ENCODE results near the gene CPB1. TPM values are rescaled to one million over a fixed set of nuclear protein-coding genes. Genes with fewer than 3 reads are reported as not detected.

CPB1 gene
- total RNA-seq, 6 donors from 2014 or later: 5.6 to 11.3 TPM; not detected in 4

GRCh38 chr3:148863297-148863696 lies 35.7 kb downstream of the CPB1 start:
- no peaks in the 10 kb centered on the region for H3K4me1 ChIP-seq
- ATAC-seq (ENCODE audit: low FRiP score in 2 of 2): no peak

GRCh38 chr3:148863814-148864213 lies 36.2 kb downstream of the CPB1 start:
- DNase-seq (no peak), ATAC-seq (ENCODE audit: low FRiP score in 2 of 2) (no peak)
- Histone ChIP-seq H3K27ac (no peak overlapping the region), H3K9me3 (no peaks in the 10 kb centered on the region), H3K36me3 (no peaks in the 10 kb centered on the region), H3K4me3 (no peak overlapping the region), H3K4me1 (no peaks in the 10 kb centered on the region), H3K27me3 (no peaks in the 10 kb centered on the region)
- 54 to 64% methylated on average over 5 of the region's 5 CpGs for WGBS, 2 donors
- TF ChIP-seq POLR2A (IDR thresholded peaks at IDR 0.05) (no peak), POLR2AphosphoS5 (IDR thresholded peaks at IDR 0.05) (no peak), EP300 (IDR thresholded peaks at IDR 0.05) (no peak), CTCF (IDR thresholded peaks at IDR 0.05) (no peak)

More at GRCh38 chr3:148863297-148863696, 35.7 kb downstream of the CPB1 start:
- Histone ChIP-seq H3K36me3 (no peaks in the 10 kb centered on the region), H3K27ac (no peak overlapping the region), H3K27me3 (no peaks in the 10 kb centered on the region), H3K9me3 (no peaks in the 10 kb centered on the region), H3K4me3 (no peak overlapping the region)
- DNase-seq: no peak
- whole genome bisulfite sequencing, 2 donors: 38 to 43% methylated on average over 4 of the region's 4 CpGs
- TF ChIP-seq POLR2AphosphoS5 (IDR thresholded peaks at IDR 0.05): no peak
- no peak for TF ChIP-seq CTCF (IDR thresholded peaks at IDR 0.05)
- TF ChIP-seq POLR2A (IDR thresholded peaks at IDR 0.05): no peak
- no peak for TF ChIP-seq EP300 (IDR thresholded peaks at IDR 0.05)

GRCh38 chr3:148865049-148865448 lies 37.4 kb downstream of the CPB1 start, which contains the start of gene CPA3:
Gene CPA3, plus strand, starts transcription at chr3:148865296. Its CDS starts 12 bp downstream, at chr3:148865308.
- no peak within 1 kb of the TSS for H3K27ac ChIP-seq
- H3K4me3 ChIP-seq: no peak within 1 kb of the TSS
- WGBS, 2 donors: 48 to 53% methylated on average over 1 of the region's 1 CpG
- DNase-seq (no peak), ATAC-seq (ENCODE audit: low FRiP score in 2 of 2) (no peak)
- H3K36me3 ChIP-seq: no peaks in the 10 kb centered on the region
- TF ChIP-seq POLR2A (IDR thresholded peaks at IDR 0.05): no peak
- no peak for TF ChIP-seq EP300 (IDR thresholded peaks at IDR 0.05)
- no peak for TF ChIP-seq POLR2AphosphoS5 (IDR thresholded peaks at IDR 0.05)
- no peak for TF ChIP-seq CTCF (IDR thresholded peaks at IDR 0.05)
- no peaks in the 10 kb centered on the region for H3K4me1 ChIP-seq
- H3K27me3 ChIP-seq: no peaks in the 10 kb centered on the region
- H3K9me3 ChIP-seq: no peaks in the 10 kb centered on the region

- 78 to 83% methylated on average over 4 of the region's 4 CpGs for WGBS, 2 donors
These were observed 38.6 kb downstream of the CPB1 start for GRCh38 chr3:148866261-148866660.

More at GRCh38 chr3:148866261-148866660, 38.6 kb downstream of the CPB1 start:
- ATAC-seq (ENCODE audit: low FRiP score in 2 of 2) (no peak), DNase-seq (no peak)
- no peaks in the 10 kb centered on the region for H3K4me1 ChIP-seq
- TF ChIP-seq POLR2A (IDR thresholded peaks at IDR 0.05) (no peak), CTCF (IDR thresholded peaks at IDR 0.05) (no peak), POLR2AphosphoS5 (IDR thresholded peaks at IDR 0.05) (no peak), EP300 (IDR thresholded peaks at IDR 0.05) (no peak)
- no peaks in the 10 kb centered on the region for H3K27me3 ChIP-seq
- no peaks in the 10 kb centered on the region for H3K9me3 ChIP-seq
- H3K4me3 ChIP-seq: no peak overlapping the region
- H3K36me3 ChIP-seq: no peaks in the 10 kb centered on the region
- H3K27ac ChIP-seq: no peak overlapping the region
